H9 (cell line): ENCODE data around the gene KLK1. TPM values are rescaled to one million over a fixed set of nuclear protein-coding genes. Genes with fewer than 3 reads are reported as not detected.

Experiments used
- DNase-seq: peaks from one replicate; pipeline ENCODE4 v3.0.0-alpha.2; 2017
- H2AFZ ChIP-seq: one replicate; pipeline ENCODE4 v1.6.1; 2013; ENCODE audit warnings: mild to moderate bottlenecking, low read length, control low read depth, moderate library complexity
- H2AK5ac ChIP-seq: 2 replicates; pipeline ENCODE4 v1.6.1; 2013; ENCODE audit warnings: low read length, control low read depth, mixed read lengths; ENCODE audit not compliant: insufficient read length
- H2BK120ac ChIP-seq: one replicate; pipeline ENCODE4 v1.6.1; 2013; ENCODE audit warnings: low read depth, mild to moderate bottlenecking, low read length, control low read depth, inconsistent platforms; ENCODE audit not compliant: poor library complexity, severe bottlenecking
- H2BK12ac ChIP-seq: 2 replicates; pipeline ENCODE4 v1.6.1; 2013; ENCODE audit warnings: low read length, control low read depth, mixed read lengths, low read depth; ENCODE audit not compliant: insufficient read length
- H2BK15ac ChIP-seq: 2 replicates; pipeline ENCODE4 v1.6.1; 2013; ENCODE audit warnings: low read depth, low read length, control low read depth
- H2BK20ac ChIP-seq: one replicate; pipeline ENCODE4 v1.6.1; 2013; ENCODE audit warnings: low read depth, mild to moderate bottlenecking, low read length, control low read depth, inconsistent platforms; ENCODE audit not compliant: poor library complexity, severe bottlenecking
- H2BK5ac ChIP-seq: 2 replicates; pipeline ENCODE4 v1.6.1; 2013; ENCODE audit warnings: low read length, control low read depth, mixed read lengths; ENCODE audit not compliant: insufficient read length
- H3K14ac ChIP-seq: 2 replicates; pipeline ENCODE4 v1.6.1; 2013; ENCODE audit warnings: low read length, control low read depth; ENCODE audit not compliant: insufficient read depth
- H3K18ac ChIP-seq: 2 replicates; pipeline ENCODE4 v1.6.1; 2013; ENCODE audit warnings: low read depth, mild to moderate bottlenecking, mixed read lengths, low read length, control low read depth; ENCODE audit not compliant: insufficient read length
- H3K23ac ChIP-seq: 2 replicates; pipeline ENCODE4 v1.6.1; 2013; ENCODE audit warnings: low read length, control low read depth, mixed read lengths, low read depth; ENCODE audit not compliant: insufficient read length
- H3K23me2 ChIP-seq: 2 replicates; pipeline ENCODE4 v1.6.1; 2013; ENCODE audit warnings: low read depth, mild to moderate bottlenecking, mixed read lengths, low read length, control low read depth; ENCODE audit not compliant: insufficient read length, poor library complexity, severe bottlenecking
- H3K27ac ChIP-seq: 2 replicates; pipeline ENCODE4 v1.5.1; 2013; ENCODE audit warnings: low read length, control low read depth, mixed read lengths, low read depth; ENCODE audit not compliant: insufficient read length
- H3K27me3 ChIP-seq: 2 replicates; pipeline ENCODE4 v1.6.1; 2013; ENCODE audit warnings: low read length, control low read depth, inconsistent platforms; ENCODE audit not compliant: insufficient read depth
- H3K4ac ChIP-seq: 2 replicates; pipeline ENCODE4 v1.6.1; 2013; ENCODE audit warnings: low read depth, mild to moderate bottlenecking, control low read depth, inconsistent platforms, low read length, moderate library complexity
- H3K4me1 ChIP-seq: 2 replicates; pipeline ENCODE4 v1.6.1; 2013; ENCODE audit warnings: low read length, control low read depth, inconsistent platforms; ENCODE audit not compliant: insufficient read depth
- H3K4me2 ChIP-seq: 2 replicates; pipeline ENCODE4 v1.6.1; 2013; ENCODE audit warnings: low read length, control low read depth, mixed read lengths; ENCODE audit not compliant: insufficient read length, insufficient read depth
- H3K56ac ChIP-seq: 2 replicates; pipeline ENCODE4 v1.6.1; 2013; ENCODE audit warnings: low read depth, mild to moderate bottlenecking, mixed read lengths, low read length, control low read depth; ENCODE audit not compliant: insufficient read length
- H3K79me1 ChIP-seq: 2 replicates; pipeline ENCODE4 v1.6.1; 2013; ENCODE audit warnings: low read depth, mild to moderate bottlenecking, moderate library complexity, low read length, control low read depth, inconsistent platforms; ENCODE audit not compliant: insufficient read depth, poor library complexity, severe bottlenecking
- H3K79me2 ChIP-seq: 2 replicates; pipeline ENCODE4 v1.6.1; 2013; ENCODE audit warnings: low read length, control low read depth, inconsistent platforms; ENCODE audit not compliant: insufficient read depth
- H3K9ac ChIP-seq: 2 replicates; pipeline ENCODE4 v1.6.1; 2013; ENCODE audit warnings: low read length, control low read depth, mixed read lengths; ENCODE audit not compliant: insufficient read length; ENCODE audit errors: extremely low read depth
- H3K9me3 ChIP-seq: one replicate; pipeline ENCODE4 v1.6.1; 2013; ENCODE audit warnings: low read depth, low read length, inconsistent platforms; ENCODE audit not compliant: control insufficient read depth
- H3T11ph ChIP-seq: one replicate; pipeline ENCODE4 v1.6.1; 2013; ENCODE audit warnings: mild to moderate bottlenecking, low read length, control low read depth, inconsistent platforms
- H4K20me1 ChIP-seq: one replicate; pipeline ENCODE4 v1.6.1; 2013; ENCODE audit not compliant: control insufficient read depth, insufficient read length, insufficient read depth
- H4K5ac ChIP-seq: 2 replicates; pipeline ENCODE4 v1.6.1; 2013; ENCODE audit warnings: low read depth, mild to moderate bottlenecking, mixed read lengths, low read length, control low read depth; ENCODE audit not compliant: insufficient read length
- H4K8ac ChIP-seq: replicated peaks from 2 replicates; pipeline ENCODE4 v1.6.1; 2013; ENCODE audit warnings: low read length, control low read depth, mixed read lengths, low read depth; ENCODE audit not compliant: insufficient read length
- H4K91ac ChIP-seq: 2 replicates; pipeline ENCODE4 v1.6.1; 2013; ENCODE audit warnings: low read depth, mild to moderate bottlenecking, moderate library complexity, mixed read lengths, low read length, control low read depth; ENCODE audit not compliant: insufficient read length
- H3K27ac Mint-ChIP-seq, 3 experiments: 2 replicates in 2 of 3; 3 replicates in 1 of 3; pipeline ENCODE4 v1.8.0; 2020 to 2021; ENCODE audit warnings: mixed read lengths in 3 of 3, mild to moderate bottlenecking in 1 of 3, moderate library complexity in 1 of 3
- H3K27me3 Mint-ChIP-seq: 2 replicates; pipeline ENCODE4 v1.8.0; 2021; ENCODE audit warnings: low read depth, mild to moderate bottlenecking, moderate library complexity, mixed read lengths
- H3K36me3 Mint-ChIP-seq, 3 experiments: 2 replicates in 2 of 3; 3 replicates in 1 of 3; pipeline ENCODE4 v1.8.0; 2020 to 2021; ENCODE audit warnings: low read depth in 3 of 3, mixed read lengths in 3 of 3; ENCODE audit not compliant: insufficient read depth in 1 of 3
- H3K4me1 Mint-ChIP-seq, 2 experiments: 2 replicates each; pipeline ENCODE4 v1.8.0; 2020; ENCODE audit warnings: mixed read lengths in 2 of 2
- H3K4me3 Mint-ChIP-seq, 2 experiments: 2 replicates in 1 of 2; 3 replicates in 1 of 2; pipeline ENCODE4 v1.8.0; 2020 to 2021; ENCODE audit warnings: mild to moderate bottlenecking in 2 of 2, mixed read lengths in 2 of 2, moderate library complexity in 1 of 2
- H3K9me3 Mint-ChIP-seq, 2 experiments: 2 replicates in 1 of 2; 3 replicates in 1 of 2; pipeline ENCODE4 v1.8.0; 2020; ENCODE audit warnings: mild to moderate bottlenecking in 2 of 2, mixed read lengths in 2 of 2, moderate library complexity in 1 of 2
- WGBS: extraction: QIAGEN DNeasy Blood & Tissue Kit; methylation state at CpG from one replicate; pipeline ENCODE4 v1.1.7; 2013; ENCODE audit warnings: missing lambda C conversion rate, low lambda C conversion rate, mixed read lengths; ENCODE audit not compliant: insufficient read length; ENCODE audit errors: extremely low coverage; 5-methylcytosine and 5-hydroxymethylcytosine counted together
- total RNA-seq: library from RNA; stranded (reverse); gene quantifications from 2 replicates; pipeline ENCODE4 v1.2.1, GENCODE V29; 2021
- TF ChIP-seq, protein P1 (sequence below): fragments of 200-600 bp; sonication (generic); conservative IDR thresholded peaks from 3 replicates; pipeline ENCODE4 v1.8.0; 2021; ENCODE audit warnings: antibody characterized with exemption, mild to moderate bottlenecking

KLK1 gene
- total RNA-seq, 1 experiment from 2014 or later: 2.3 TPM

DNA sequence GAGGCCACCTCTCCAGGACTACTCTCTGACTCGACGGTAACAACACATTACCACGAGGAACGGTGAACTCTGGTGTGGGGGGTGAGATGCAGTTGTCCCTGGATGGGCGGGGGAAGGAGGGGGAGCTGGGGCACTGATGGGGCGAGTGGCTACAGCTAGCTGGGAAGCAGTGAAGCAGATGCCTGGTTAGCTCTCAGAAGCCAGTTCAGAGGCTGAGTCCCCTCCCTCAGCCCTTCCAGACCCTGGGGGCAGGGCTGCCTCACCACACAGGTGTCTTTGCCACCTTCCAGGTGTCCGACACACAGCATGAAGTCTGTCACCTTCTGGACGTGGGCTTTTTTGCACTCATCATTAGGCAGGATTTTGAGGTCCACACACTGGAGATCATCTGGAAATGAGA lies 4.0 kb downstream of the KLK1 start:
- Mint-ChIP-seq H3K36me3 (peaks cover 0 to 2% (median 0%) of the 10 kb centered on the region in 3 experiments; a peak in 4 of 7 replicates), H3K4me3 (peak overlapping the region in 1 of 2 experiments; percentile 76; a peak in 2 of 5 replicates), H3K27ac (no peak overlapping the region), H3K9me3 (peaks cover 3 to 4% of the 10 kb centered on the region in 2 experiments; a peak in 3 of 5 replicates), H3K27me3 (peaks cover 89% of the 10 kb centered on the region), H3K4me1 (peaks cover 33 to 42% of the 10 kb centered on the region in 2 experiments)
- Histone ChIP-seq H3K18ac (no peak overlapping the region), H2BK120ac (no peak overlapping the region), H3K4ac (no peak overlapping the region), H4K20me1 (no peaks in the 10 kb centered on the region), H3K4me2 (peak overlapping the region; percentile 92), H2BK12ac (no peak overlapping the region), H3K9me3 (no peaks in the 10 kb centered on the region), H3K14ac (no peak overlapping the region), H3K27me3 (peaks cover 12% of the 10 kb centered on the region), H2AK5ac (no peak overlapping the region), H3K4me1 (peaks cover 5% of the 10 kb centered on the region; the same call in 1 of the 2 replicates), H3K27ac (no peak overlapping the region), H3K9ac (no peak overlapping the region), H4K91ac (no peak overlapping the region), H3K23ac (no peak overlapping the region), H4K5ac (no peak overlapping the region), H4K8ac (no peak overlapping the region), H2AFZ (no peak overlapping the region), H3K79me1 (no peaks in the 10 kb centered on the region), H2BK20ac (no peak overlapping the region), H3K23me2 (peaks cover 8% of the 10 kb centered on the region), H2BK5ac (no peak overlapping the region), H3K79me2 (no peaks in the 10 kb centered on the region), H3K56ac (no peak overlapping the region), H3T11ph (no peak overlapping the region), H2BK15ac (no peak overlapping the region)
- WGBS: no CpG with 5 or more reads among the region's 8 CpGs
- TF ChIP-seq, protein P1, sequence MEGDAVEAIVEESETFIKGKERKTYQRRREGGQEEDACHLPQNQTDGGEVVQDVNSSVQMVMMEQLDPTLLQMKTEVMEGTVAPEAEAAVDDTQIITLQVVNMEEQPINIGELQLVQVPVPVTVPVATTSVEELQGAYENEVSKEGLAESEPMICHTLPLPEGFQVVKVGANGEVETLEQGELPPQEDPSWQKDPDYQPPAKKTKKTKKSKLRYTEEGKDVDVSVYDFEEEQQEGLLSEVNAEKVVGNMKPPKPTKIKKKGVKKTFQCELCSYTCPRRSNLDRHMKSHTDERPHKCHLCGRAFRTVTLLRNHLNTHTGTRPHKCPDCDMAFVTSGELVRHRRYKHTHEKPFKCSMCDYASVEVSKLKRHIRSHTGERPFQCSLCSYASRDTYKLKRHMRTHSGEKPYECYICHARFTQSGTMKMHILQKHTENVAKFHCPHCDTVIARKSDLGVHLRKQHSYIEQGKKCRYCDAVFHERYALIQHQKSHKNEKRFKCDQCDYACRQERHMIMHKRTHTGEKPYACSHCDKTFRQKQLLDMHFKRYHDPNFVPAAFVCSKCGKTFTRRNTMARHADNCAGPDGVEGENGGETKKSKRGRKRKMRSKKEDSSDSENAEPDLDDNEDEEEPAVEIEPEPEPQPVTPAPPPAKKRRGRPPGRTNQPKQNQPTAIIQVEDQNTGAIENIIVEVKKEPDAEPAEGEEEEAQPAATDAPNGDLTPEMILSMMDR: no peak
- no peak for DNase-seq
